Bone marrow (tissue), 2 donors: ENCODE data around the gene MZT2B.
"Not testable (repeated sequence)": the region's sequence is repeated elsewhere in the genome, so short reads cannot be mapped to it uniquely, and the experiment has no call there.

ENCODE experiments used
- DNase-seq, 2 donors: peaks; one replicate each; lab custom pipeline; 2025; lab: John Stamatoyannopoulos, UW

MZT2B gene

DNA sequence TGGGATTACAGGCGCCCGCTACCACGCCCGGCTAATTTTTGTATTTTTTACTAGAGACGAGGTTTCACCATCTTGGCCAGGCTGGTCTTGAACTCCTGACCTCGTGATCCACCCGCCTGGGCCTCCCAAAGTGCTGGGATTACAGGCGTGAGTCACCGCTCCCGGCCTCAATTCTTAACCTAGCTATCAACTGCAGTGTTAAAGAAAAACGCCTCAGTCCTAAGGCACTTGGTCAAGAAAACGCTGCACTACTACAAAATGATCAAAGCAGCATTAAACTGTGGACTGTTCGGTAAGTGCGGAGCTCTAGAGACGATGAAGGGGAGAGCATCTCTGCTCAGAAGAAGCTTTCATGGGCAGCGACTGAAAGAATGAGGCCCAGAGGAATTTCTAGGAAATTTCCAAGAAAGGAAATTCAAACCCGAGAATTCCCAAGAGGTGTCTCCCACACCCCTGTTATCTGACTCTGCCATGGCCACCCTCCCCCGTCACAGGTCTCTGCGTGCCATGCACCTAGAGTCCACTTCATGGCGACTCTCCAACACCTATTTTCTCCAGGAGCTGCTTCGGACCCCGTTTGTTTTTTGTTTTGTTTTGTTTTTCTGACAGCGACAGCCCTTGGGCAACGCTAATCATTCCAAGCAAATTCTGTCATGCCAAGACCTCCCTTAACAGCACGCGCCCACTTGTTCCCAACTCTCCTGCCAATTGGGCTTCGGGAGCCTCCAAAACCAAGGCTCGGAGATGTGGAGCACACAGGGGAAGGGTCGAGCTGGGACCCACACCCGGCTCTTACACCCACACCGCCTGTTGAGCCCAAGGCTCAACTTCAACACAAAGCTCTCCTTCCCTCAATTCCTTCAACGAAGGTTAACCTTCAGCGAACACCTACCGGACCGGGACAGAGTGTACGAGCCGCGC, 1.4 kb upstream of the MZT2B start:
- not testable (repeated sequence) for DNase-seq

GRCh38 chr2:130181325-130181879, 660 bp upstream of the MZT2B start, which contains the start of gene SMPD4:
SMPD4 (minus strand) TSS chr2:130181602; CDS start chr2:130176592, 5,010 bp downstream.
- peak; percentile 93 for DNase-seq

DNA sequence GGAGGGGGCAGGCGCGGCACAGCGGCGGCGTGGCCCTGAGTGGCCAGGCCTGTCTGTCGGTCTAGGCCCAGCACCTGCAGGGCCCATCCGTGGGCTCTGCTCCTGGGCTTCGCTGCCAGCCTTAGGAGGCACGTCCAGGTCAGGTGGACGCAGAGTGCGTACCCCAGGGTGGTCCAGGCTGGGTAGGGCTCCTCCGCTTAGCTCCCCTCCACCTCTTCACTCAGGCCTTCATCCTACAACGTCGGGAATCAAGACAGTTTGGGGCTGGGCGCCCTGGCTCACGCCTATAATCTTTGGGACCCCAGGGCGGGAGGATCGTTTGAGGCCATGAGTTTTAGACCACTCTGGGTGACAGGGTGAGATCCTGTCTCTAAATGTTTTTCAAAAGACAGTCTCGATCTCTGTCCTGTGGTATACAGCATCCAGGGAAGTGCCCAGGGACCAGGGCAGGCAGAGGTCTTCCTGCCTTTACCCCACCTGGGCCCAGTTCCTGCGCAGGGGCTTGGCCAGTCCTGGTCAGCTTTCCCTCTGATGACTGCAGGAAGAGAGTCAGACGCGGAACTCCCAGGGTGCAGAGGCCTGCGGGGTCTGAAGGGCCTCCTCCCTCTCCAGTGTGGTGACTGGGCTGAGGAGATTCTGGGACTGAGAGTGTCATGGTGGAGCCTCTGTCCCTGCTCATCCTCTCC, 907 bp downstream of the MZT2B start:
- not testable (repeated sequence) for DNase-seq

- no peak for DNase-seq
Observed at GRCh38 chr2:130183512-130184373, 1.7 kb downstream of the MZT2B start.

GRCh38 chr2:130185436-130185835, 3.4 kb downstream of the MZT2B start:
- DNase-seq = no peak

DNA sequence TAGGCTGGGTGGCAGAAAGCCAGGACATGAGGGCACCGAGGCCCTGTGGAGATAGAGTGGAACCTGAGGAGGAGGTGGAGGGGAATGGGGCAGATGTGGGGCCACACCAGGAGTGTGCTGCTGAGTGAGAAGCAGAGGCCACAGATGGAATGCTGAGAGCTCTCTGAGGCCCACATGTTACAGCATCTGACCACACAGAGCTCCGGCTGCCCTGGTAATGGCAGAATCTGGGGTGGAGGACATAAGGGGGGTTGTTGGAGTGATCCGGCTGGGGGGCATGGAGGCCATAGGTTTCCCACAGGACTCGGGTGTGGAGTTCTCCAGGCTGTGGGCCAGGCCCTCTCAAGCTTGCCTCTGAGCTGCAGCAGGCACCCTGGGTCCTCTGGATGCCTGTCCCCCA, 3.8 kb downstream of the MZT2B start:
- no peak for DNase-seq

- no peak for DNase-seq
Observed at GRCh38 chr2:130186391-130186790, 4.3 kb downstream of the MZT2B start.

- DNase-seq = no peak
Observed at GRCh38 chr2:130187268-130187667, 5.2 kb downstream of the MZT2B start.

GRCh38 chr2:130187859-130188792, 6.1 kb downstream of the MZT2B start:
- DNase-seq = not testable (repeated sequence)

DNA sequence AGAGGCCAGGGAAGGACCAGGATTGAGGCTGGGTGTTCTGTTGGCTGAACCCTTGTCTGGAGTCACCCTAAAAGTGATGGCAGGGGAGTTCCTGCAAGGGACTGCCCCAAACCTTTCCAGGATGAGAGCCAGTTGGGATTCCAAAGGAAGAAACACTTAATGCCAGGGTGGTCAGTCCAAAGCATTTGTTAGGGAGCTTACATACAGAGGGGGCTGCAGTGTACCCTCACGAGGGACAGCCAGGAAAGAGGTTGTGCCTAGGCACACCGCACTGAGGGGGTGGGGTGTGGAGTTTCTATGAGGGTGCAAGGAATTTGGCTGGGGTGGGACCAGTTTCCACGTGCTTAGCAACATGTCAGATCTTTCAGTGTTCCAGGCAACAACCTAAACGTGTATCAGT, 6.9 kb downstream of the MZT2B start:
- not testable (repeated sequence) for DNase-seq

GRCh38 chr2:130190237-130190636, 8.2 kb downstream of the MZT2B start:
- no peak for DNase-seq

DNA sequence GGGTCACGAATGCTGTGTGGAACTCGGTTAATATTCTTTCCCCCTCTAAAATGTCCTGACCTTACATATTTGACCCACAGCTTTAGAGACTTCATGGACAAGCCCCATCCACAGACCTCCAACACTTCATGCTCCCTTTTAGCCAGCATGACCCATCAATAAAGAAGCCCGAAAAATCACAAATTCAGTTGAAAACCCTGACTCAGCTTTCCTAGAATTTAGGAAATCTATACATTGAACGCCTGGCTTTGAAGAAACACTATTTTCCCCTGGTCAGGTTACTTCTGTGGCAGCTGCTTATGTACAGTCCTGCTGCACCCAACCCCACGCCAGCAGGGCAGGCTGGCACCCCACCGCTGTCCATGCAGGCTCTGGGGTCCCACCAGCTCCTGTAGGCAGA, 9.3 kb downstream of the MZT2B start:
- DNase-seq = not testable (repeated sequence)

GRCh38 chr2:130192451-130192850, 10.4 kb downstream of the MZT2B start:
- DNase-seq = not testable (repeated sequence)

DNA sequence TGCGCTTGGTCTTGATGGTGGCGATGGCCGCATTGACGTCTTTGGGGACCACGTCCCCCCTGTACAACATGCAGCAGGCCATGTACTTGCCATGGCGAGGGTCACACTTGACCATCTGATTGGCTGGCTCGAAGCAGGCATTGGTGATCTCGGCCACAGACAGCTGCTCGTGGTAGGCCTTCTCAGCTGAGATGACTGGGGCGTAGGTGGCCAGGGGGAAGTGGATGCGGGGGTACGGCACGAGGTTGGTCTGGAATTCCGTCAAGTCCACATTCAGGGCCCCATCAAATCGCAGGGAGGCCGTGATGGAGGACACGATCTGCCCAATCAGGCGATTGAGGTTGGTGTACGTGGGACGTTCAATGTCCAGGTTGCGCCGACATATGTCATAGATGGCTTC, 11.8 kb downstream of the MZT2B start:
- DNase-seq = not testable (repeated sequence)

DNA sequence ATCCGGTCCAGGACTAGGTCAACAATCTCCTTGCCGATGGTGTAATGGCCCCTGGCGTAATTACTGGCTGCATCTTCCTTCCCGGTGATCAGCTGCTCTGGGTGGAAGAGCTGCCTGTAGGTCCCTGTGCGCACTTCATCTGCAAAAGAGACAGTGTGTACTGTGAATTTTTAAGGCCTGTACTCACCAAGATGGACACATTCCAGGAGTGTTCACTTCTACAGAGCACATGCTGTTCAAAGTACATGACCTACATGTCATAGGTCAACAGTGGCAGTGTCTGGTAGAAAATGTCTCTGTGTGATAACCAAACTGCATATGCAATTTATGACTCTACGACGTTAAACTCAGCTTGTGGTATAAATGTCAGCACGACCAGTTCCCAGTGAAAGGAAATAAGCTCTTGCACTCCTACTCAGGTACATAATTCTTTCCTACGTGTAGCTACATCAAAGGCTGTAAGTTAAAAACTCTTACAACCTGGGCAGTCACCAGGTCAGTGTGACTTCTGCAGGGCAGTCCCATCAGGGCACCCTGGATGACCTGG, 13.1 kb downstream of the MZT2B start:
- not testable (repeated sequence) for DNase-seq

- DNase-seq = not testable (repeated sequence)
Observed at GRCh38 chr2:130196052-130196451, 14.0 kb downstream of the MZT2B start.

GRCh38 chr2:130198343-130198742, 16.3 kb downstream of the MZT2B start, which contains the start of gene TUBA3E:
TUBA3E (minus strand) TSS chr2:130198439; CDS start chr2:130198360, 79 bp downstream.
- DNase-seq = no peak

DNA sequence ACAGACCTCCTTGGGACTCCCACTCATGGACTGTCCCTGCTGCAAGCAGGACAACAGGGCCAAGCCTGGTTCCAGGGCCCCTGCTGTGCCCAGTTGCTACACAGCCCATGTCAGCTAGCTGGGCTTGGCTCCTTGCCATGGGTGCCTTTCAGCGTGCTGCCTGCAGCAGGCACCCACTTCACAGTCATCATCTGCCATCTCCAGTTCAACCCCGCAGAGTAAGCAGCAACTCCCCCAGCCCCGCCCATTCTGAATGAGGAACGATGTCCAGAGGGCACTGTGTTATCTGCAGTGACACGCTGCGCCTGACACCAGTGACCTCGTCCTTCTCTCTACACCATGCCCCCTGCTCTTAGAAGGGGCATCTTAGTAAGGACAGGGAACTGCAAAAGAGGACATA, 20.5 kb downstream of the MZT2B start:
- not testable (repeated sequence) for DNase-seq

DNA sequence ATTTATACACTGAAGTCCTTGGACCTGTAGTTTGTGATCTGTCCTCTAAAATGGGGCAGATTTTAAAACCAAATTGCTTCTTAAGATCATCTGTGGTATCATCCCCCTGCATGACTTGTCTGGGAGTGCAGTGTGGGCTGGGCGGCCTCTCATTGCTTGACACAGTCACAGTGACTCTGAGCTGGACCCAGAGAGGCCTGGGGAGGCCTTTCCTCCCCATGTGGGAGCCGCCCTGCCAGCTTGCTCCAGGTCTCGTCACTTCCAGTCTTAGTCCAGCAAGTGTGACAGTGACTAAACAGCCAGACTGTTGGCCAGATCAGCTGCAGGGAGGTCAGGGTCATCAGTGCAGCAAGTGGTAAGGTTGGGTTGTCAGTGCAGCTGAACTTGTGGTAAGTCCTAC, 21.1 kb downstream of the MZT2B start:
- DNase-seq = not testable (repeated sequence)

- not testable (repeated sequence) for DNase-seq
Observed at GRCh38 chr2:130207051-130207450, 25.0 kb downstream of the MZT2B start.
